HCEC 1CT (cell line): Measurements from ENCODE around the gene COL19A1.
"Not testable (repeated sequence)": the region's sequence is repeated elsewhere in the genome, so short reads cannot be mapped to it uniquely, and the experiment has no call there.

Experiments
- DNase-seq: peaks from one replicate; pipeline ENCODE4 v3.0.0-alpha.2; 2017

Gene COL19A1

DNA sequence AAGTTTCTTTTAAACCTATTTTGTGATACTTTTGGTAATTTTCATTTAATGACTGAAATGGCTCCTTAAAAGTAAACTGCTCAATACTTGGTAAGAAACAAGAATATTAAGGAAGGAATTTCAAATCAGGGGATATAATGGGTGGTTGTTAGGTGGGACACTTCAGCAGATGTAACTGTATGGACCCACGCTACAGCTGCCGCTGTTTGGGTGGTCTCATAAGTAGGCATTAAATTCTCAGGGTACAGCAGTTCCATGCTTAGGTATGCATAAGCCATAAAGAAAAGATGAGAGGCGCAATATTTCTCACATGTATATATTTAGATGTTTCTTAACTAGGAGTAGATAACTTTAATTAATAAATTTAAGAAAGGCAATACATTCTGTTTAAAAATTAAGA, 35.0 kb downstream of the COL19A1 start:
- no peak for DNase-seq

DNA sequence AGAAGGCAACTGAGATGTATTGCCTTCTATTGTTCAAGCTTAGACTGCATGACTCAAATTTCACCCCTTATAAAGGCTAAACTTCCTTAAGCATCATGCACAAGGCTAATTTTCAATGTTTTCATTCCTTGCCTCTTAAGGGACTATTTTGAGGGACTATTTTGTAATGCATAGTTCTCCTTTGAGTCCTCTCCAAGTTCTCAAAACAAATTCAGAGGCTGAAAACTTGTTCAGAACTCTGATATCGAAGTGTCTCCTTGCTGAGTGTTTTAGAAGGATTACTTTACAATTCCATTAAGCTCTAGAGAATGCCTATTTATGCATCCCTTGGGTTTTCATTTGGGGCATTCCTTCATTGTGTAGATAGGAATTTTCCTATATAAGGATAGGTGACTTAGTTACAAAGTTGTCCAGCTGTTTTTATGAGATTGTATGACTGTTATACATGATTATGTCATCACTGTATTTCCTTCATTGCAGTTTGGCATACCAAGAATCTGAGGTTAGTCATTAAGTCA, 41.7 kb downstream of the COL19A1 start:
- DNase-seq, result no peak

DNA sequence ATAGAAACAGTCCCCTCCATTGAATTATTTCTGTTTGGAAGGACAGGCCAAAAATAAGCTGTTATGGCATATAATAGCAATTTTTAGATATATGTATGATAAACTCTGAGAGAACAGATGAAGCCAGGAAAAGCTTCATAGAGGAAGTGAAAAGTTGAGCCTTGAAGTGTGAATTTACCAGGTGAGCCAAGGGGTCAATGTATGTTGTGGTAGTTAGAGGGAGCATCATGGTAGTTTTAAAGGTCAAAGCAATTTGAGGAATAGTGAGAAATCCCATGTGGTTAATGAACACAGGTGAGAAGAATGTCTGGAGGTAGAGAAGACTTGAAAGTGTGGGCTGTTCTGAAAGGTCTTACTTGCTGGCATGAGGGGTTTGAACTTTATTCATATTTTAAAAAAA, 47.0 kb downstream of the COL19A1 start:
- DNase-seq, result no peak

DNA sequence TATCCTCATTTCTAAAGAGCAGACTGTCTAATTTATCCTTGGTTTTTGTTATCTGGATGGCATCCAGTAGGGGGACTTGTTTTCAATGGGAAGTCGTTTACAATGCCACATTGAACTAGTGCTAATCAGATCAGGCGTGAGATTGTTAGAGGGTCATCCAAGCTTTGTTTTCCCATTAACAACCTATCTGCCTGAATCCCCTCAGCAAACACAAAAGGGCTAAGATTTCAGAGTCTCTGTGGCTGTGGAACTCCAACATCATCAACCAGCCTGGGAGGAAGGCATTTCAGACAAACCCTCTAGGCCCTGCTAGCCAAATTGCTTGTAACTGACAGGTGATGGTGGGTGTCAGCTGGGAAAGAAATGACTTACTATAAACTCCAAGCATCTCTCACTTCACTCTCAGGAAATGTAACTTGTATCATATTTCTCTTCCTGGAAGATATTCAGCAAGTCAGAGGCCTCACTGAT, 47.7 kb downstream of the COL19A1 start:
- DNase-seq, result no peak

DNA sequence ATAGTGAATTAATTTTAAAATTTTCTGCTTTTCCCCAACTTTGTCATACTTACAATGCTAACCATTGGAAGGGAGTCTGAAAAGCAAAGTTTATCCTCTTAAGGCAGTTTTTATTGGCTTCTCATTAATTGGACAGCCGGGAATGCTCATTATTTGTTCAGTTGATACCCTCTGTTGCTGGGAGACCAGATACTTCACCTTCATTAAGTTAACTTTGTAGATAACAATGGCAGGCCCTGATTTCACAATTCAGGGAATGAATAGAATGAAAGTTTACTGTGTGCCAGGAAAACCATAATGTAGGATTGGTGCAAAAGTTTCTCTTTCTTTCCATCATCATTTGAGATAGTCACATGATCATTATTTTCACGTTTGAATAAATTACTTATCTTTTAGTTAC, 49.0 kb downstream of the COL19A1 start:
- DNase-seq, result no peak

DNA sequence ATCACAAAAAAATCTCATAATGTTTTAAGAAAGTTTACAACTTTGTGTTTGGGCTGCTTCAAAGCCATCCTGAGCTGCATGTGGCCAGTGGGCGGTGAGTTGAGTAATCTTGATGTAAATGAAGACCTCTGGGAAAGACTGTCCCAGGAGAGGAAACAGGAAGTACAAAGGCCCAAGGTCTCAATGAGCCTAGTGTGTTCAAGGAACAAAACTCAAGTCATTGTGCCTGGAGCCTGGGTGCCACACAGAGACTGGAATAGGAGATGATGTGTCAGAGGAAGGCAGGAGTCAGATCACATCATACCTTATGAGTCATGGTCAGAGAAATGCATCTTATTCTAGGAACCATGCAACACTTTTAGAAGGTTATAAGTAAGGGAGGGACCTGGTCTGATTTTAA, 51.5 kb downstream of the COL19A1 start:
- peak; percentile 5 for DNase-seq

DNA sequence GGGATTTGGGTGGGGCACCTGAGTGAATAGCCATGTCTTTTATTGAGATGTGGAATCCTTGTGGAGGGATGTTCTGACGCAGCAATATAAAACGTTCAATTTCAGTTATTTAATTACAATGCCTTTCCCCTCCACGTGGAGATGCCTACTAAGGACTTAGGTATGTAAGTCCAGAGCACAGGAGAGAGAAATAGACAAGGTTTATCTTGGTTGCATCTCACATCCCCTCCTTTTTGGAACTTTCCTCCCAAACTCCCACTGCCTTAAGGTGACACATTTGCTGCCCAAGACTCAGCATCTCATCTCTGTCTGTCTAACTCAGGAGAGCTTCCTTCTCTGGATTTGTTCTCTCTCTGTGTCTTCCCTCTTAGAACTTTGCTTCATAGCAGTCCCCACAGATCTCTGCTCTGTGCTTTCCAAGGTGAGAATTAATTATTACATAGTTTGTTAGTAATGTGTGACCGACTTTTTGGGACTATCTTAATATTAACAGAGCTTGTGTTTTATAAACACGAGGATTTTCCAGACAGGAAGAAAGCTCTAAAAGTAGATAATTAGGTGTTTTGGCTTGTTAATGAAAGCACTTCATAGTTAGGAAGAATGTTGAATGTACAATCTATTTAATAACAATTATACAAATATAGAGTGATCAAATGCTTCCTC, 52.6 kb downstream of the COL19A1 start:
- DNase-seq, result no peak

DNA sequence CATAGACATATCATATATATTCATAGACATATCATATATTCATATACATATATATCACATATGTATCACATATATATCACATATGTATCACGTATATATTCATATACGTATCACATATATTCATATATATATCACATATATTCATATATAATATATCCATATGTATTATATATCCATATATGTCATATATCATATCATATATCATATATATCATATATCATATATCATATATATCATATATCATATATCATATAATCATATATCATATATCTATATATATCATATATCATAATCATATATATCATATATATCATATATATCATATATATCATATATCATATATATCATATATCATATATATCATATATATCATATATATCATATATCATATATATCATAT, 54.7 kb downstream of the COL19A1 start:
- not testable (repeated sequence) for DNase-seq

DNA sequence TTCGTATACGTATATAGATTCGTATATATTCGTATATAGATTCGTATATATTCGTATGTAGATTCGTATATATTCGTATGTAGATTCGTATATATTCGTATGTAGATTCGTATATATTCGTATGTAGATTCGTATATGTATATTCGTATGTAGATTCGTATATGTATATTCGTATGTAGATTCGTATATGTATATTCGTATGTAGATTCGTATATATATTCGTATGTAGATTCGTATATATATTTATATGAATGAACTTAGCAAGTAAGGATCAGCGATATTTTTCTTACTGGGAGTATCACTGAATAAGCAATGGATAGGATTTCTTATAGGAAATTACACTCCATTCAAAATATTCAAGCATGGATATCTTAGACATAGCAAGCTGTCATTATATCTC, 55.3 kb downstream of the COL19A1 start:
- not testable (repeated sequence) for DNase-seq

DNA sequence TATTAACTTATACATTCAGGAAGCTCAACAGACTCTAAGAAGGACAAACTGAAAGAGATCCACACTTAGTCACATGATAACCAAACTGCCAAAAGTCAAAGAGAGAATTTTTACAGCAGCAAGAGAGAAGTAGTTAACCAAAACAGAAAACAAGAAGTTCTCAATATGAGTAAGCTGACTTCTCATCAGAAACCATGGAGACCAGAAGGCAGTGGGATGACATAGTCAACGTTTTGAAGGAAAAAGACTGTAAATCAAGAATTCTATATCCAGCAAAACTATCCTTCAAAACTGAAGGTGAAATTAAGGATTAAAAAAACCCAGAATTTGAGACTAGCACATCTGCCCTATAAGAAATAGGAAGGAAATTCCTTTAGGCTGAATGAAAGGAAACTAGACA, 60.4 kb downstream of the COL19A1 start:
- DNase-seq, result no peak

DNA sequence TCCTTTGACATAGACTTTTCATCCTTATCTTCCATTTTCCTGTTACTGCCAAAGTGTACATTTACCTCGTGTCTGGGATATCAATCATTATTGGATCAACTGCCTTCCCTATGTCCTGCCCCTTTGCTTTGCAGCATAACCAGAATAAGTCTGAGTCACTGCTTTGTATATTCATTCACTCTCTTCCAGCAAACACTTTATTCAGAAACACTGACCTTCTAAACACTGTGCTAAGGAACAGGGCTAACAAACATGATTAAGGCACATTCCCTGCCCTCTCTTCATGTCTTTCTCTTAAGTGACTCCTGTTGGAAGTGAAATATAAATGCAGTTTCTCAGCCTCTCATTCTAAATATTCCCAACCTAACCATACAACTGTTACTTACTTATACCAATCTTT, 66.9 kb downstream of the COL19A1 start:
- no peak for DNase-seq

DNA sequence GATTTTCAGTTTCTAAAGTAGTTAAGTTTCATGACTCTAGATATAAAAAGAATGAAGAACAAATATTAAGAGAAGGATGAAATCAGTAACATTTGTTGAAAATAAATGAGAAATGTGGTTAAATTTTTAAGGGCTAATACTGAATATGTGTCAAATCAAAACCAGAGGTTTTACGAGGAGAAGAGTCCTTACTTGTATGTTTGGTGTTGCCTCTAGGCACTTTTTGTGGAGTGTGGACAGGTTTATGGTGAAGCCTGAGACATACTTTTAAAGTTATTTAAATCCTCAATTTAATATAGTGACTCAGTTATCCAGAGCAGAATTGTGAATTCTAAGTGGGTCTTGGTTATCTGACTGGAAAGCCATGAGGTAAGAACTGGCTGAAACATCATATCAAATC, 68.7 kb downstream of the COL19A1 start:
- DNase-seq, result no peak

DNA sequence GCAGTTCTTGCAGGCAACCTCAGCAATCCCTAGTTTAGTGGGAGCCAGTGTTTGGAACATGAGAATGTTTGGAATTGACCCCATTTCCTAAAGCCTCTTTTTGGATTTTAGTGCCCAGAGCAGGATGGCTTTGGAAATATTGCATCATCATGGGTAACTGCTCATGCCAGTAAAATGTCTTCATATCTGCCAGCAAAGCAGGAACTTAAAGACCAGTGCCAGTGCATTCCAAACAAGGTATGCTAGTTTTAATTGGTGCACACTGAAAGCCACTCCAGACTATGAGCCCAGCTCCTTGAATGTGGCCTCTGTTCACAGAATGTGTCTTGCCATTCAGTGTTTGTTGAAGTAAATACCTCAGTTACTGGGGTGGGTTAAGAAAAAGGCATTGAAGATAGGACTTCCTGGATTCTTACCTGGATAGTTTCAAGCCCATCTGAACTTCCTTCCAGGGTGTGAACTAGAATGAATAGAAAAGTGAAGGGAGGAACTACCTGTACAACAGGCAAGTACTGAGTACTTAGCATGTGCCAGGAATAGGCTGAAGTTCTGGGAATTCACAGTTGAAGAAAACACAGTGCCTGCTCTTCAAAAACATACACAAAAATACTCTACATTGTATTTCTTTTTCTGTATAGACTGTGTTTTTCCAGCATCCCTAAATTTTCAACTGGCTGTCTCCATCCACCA, 70.5 kb downstream of the COL19A1 start:
- DNase-seq, result no peak

DNA sequence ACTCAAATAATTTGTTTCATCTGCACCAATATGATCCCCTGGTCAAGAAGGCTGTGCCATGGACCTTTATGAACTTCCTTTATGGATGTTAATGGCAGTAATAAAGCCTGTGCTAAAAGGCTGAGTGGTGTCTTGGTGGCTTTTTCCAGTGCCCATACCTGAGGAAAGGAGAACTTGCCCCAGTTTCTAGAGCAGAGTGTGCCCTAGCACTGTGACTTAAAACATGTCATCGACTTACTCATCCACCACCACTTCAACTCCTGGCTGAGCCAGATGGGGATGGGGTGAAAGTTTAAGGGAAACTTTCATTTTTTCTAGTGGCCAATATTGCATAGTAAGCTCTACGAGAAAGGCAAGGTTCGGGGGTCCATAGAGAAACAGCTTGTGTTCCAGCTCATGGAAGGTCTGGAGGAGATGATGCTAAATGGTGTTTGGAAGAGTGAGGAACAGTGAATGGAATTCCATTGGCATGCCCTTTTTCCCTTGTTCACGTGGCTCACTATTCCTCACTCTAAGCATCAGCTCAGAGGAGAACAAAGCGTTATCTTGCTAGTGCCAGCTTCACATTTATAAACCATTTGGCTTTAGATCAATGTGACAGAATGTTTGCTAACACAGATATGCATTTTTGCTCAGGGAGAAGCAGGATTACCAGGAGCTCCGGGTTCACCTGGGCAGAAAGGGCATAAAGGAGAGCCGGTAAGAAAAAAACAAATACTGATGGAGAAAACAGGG, 71.2 kb downstream of the COL19A1 start:
- no peak for DNase-seq

DNA sequence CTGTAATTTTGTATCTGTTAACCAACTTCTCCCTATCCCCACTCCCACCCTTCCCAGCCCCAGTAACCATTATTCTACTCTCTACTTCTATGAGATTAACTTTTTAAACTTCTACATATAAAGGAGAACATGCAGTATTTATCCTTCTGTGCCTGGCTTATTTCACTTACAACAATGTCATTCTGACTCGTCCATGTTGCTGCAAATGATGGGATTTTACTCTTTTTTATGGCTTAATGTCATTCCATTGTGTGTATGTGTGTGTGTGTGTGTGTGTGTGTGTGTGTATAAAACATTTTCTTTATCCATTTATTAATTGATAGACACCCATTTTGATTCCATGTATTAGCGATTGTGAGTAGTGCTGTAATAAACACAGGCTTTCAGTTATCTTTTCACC, 76.1 kb downstream of the COL19A1 start:
- DNase-seq, result no peak

DNA sequence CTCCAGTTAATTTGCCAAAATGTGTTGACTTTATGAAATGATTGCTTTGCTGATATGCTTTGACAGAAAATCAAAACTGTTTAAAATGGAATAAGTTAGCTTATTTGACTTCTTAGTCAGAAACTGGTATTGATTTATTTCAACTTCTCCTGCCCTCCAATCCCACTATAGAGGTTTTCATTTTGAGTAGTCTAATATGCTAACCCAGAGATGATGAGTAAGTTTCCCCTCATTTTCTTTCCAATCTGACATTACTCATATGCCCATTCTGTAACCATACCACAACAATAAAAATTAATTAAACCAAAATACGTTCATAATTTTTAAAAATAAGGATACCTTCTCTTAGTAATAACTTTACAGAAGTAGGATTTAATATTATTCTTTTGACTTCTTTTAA, 78.8 kb downstream of the COL19A1 start:
- DNase-seq, result no peak

DNA sequence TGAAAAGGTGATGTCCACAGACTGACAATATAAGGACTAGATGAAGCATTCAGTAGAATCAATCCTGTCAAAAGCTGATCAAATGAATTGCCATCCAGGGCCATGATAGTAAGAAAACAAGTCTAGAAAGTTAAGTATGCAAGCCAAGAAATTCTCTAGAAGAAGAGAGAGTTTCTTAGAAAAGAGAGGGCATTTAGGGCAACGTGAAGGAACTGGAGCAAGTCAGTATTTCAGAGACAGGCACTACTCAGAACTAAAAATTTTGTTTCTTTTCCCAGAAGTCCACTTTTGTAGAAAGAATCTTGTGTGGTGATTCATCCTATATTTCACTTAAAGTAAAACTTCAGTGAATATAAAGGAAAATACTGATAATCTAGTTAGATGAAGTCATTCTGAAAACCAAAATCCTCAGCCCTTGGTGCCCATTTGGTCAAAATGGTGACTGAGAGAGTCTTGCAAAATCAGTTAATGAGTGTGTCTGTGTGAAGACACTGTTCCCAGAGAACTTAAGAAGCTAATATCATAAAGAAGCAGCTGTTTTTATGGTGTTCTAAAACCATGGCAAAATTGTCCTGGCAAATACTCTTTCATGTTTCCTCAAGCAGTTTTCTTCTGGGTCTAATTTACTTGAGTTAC, 82.2 kb downstream of the COL19A1 start:
- DNase-seq, result no peak

DNA sequence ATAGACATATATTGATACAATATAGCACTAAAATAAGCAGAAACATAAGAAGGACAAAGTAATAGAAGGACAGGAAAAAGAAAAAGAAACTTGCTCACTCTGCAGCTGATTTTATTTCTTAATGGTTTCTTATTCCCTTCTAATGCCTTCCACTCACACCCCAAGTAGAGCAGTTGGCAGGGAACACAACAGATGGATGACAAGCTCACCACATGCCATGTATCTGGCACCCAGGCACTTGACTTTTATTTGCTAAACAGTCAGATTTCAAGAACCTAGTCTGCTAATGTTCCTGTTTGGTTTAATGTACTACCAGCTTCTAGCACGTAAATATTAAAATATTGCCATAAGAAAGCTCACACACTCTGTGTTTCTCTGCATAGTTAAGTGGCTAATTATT, 87.1 kb downstream of the COL19A1 start:
- DNase-seq, result no peak

DNA sequence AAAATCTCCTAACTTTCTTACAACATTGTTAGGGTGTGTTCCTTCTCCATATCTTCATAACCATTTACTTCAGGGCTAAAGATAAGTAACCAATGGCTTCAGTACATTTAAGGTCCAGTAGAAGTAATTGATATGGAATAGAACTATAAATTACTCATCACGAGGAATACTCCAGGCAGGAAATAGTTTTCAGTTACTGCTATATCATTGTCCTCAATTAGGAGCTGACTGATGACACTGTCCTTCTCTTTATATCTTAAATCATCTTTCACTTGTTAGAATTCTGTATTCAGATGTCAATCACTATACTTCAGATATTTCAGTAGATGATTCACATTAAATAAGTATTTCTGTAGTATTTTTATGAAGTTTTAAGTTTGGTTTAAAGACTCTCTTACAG, 88.4 kb downstream of the COL19A1 start:
- no peak for DNase-seq

DNA sequence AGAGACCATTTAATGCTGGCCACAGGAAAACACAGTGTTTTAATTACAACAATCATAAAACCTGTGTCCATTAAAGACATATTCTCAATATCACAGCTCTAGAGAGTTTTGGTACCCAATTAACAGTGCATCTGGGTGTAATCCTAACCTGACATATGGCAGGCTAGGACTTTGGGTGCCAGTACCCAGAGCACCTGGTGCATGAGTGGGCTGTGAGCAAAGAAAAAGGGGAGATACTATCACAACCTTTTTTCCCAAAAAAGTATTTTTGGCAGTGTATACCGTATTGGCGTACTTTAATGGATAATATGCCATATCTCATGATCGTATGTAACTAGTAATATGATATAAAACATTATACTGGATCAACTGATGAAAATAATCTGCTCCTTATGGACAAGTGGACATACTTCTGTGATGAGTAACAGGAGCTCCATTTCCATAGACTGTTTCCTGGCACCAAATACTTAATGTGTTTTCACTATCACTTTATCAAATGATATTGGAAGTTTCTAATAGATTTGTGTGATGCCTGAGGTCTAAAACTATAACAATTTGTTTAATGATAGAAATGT, 91.7 kb downstream of the COL19A1 start:
- no peak for DNase-seq

DNA sequence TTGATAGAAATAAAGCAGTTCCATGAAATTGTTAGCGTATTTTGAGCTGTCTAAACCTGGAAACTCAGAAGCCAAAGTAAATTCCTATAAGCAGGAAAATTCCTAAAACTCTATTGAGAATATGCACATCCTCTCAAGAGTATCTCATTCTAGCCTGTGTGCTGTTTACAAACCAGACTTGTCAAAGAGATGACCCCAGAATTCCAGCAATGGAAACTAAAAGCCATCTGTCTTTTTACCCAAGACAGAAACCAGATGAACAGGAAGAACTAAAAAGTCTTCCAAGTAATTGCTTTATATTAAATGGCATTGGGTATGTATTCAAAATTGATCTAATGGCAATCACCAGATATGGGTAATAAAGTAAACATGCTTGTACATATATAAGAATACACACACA, 92.6 kb downstream of the COL19A1 start:
- DNase-seq, result no peak

DNA sequence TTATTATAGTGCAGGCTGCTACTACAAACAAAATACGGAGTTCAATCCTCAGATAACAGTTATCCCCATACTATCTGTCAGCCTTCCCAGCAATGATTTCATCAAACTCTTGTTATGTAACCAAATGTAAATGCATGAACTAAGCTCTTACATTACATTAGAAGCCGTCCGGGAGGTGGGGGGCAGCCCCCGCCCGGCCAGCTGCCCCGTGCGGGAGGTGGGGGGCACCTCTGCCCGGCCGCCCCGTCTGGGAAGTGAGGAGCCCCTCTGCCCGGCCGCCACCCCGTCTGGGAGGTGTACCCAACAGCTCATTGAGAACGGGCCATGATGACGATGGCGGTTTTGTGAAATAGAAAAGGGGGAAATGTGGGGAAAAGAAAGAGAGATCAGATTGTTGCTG, 99.6 kb downstream of the COL19A1 start:
- DNase-seq, result not testable (repeated sequence)

DNA sequence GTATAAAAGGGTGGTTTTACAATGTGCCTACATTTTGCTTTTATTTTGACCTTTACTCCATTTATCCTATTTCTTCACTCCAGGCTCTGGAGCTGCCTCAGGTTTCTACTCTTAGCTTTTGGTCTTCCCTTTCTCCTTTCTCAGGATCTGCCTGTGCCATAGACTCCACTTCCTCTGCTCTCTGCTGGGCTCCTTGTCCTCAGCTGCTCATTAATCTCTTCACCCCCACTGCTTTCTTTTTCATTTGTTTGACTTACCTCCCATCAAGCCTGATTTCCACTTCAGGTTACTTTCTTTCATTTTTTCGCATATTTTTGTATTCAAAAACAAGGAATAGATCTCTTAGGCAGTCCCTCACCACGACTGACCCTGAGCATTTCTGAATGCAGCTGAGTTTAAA, 106.8 kb downstream of the COL19A1 start:
- no peak for DNase-seq
